Hepatocyte (in vitro differentiated cells): ENCODE results near the gene SESN3. TPM values are rescaled to one million over a fixed set of nuclear protein-coding genes. Genes with fewer than 3 reads are reported as not detected.
"Not testable (repeated sequence)": the region's sequence is repeated elsewhere in the genome, so short reads cannot be mapped to it uniquely, and the experiment has no call there.

ENCODE experiments used
- DNase-seq: peaks from one replicate; pipeline ENCODE4 v3.0.0-alpha.2; 2016; ENCODE audit warnings: low spot score
- H2AFZ ChIP-seq: fragments of 200-600 bp; sonication (generic); 2 replicates; pipeline ENCODE4 v1.6.0; 2016; ENCODE audit warnings: antibody characterized with exemption, mild to moderate bottlenecking
- H3K27ac ChIP-seq: fragments of 200-600 bp; sonication (generic); 2 replicates; pipeline ENCODE4 v1.5.1; 2016; ENCODE audit warnings: mild to moderate bottlenecking
- H3K27me3 ChIP-seq: fragments of 200-600 bp; sonication (generic); 2 replicates; pipeline ENCODE4 v1.6.1; 2016
- H3K36me3 ChIP-seq: fragments of 200-600 bp; sonication (generic); replicated peaks from 2 replicates; pipeline ENCODE4 v1.5.1; 2016; ENCODE audit warnings: low read depth; ENCODE audit not compliant: insufficient read depth
- H3K4me1 ChIP-seq: fragments of 200-600 bp; sonication (generic); 2 replicates; pipeline ENCODE4 v1.5.1; 2016; ENCODE audit warnings: mild to moderate bottlenecking, moderate library complexity; ENCODE audit not compliant: insufficient read depth
- H3K4me2 ChIP-seq: fragments of 200-600 bp; sonication (generic); 2 replicates; pipeline ENCODE4 v1.6.0; 2016
- H3K4me3 ChIP-seq: fragments of 200-600 bp; sonication (generic); 2 replicates; pipeline ENCODE4 v1.5.1; 2016; ENCODE audit warnings: mild to moderate bottlenecking
- H3K79me2 ChIP-seq: fragments of 200-600 bp; sonication (generic); 2 replicates; pipeline ENCODE4 v1.6.0; 2017; ENCODE audit warnings: mild to moderate bottlenecking
- H3K9me2 ChIP-seq: fragments of 200-600 bp; sonication (generic); replicated peaks from 2 replicates; pipeline ENCODE4 v1.6.0; 2017; ENCODE audit warnings: mild to moderate bottlenecking; ENCODE audit not compliant: insufficient read depth
- H3K9me3 ChIP-seq: fragments of 200-600 bp; sonication (generic); 2 replicates; pipeline ENCODE4 v1.5.1; 2016; ENCODE audit warnings: low read depth, mild to moderate bottlenecking
- H4K20me1 ChIP-seq: fragments of 200-600 bp; sonication (generic); 2 replicates; pipeline ENCODE4 v1.6.0; 2016; ENCODE audit warnings: mild to moderate bottlenecking; ENCODE audit not compliant: insufficient read depth, poor library complexity, severe bottlenecking
- EZH2 ChIP-seq: fragments of 200-600 bp; sonication (generic); IDR thresholded peaks from 2 replicates; pipeline ENCODE4 v1.6.1; 2016; ENCODE audit warnings: antibody characterized with exemption, mild to moderate bottlenecking, borderline replicate concordance
- EZH2phosphoT487 ChIP-seq: fragments of 200-600 bp; sonication (generic); IDR thresholded peaks from one replicate; pipeline ENCODE4 v1.6.1; 2018; ENCODE audit warnings: antibody characterized with exemption, mild to moderate bottlenecking, low read depth, moderate library complexity; ENCODE audit not compliant: unreplicated experiment, severe bottlenecking
- WGBS: methylation state at CpG from one replicate; pipeline ENCODE4 v1.1.6; 2016; ENCODE audit warnings: low lambda C conversion rate; ENCODE audit errors: missing lambda C conversion rate; 5-methylcytosine and 5-hydroxymethylcytosine counted together
- polyA plus RNA-seq: library from polyadenylated mRNA; unstranded; fragments of >200 nt; fragmentation: Nextera tagmentation; extraction: Ambion mirVana; gene quantifications from 2 replicates; pipeline ENCODE4 v1.2.1, GENCODE V29; 2016
- total RNA-seq: library from RNA; depleted of rRNA; stranded (reverse); fragments of >200 nt; gene quantifications from 2 replicates; pipeline ENCODE4 v1.2.3, GENCODE V29; 2014
- TF ChIP-seq, protein P1 (sequence below): fragments of 200-600 bp; sonication (generic); IDR thresholded peaks from 2 replicates; pipeline ENCODE4 v1.5.1; 2016; ENCODE audit warnings: antibody characterized with exemption, mild to moderate bottlenecking; ENCODE audit not compliant: poor library complexity

SESN3 gene
- total and polyA plus RNA-seq, 2 experiments from 2014 or later, result 8.1 to 107 TPM

DNA sequence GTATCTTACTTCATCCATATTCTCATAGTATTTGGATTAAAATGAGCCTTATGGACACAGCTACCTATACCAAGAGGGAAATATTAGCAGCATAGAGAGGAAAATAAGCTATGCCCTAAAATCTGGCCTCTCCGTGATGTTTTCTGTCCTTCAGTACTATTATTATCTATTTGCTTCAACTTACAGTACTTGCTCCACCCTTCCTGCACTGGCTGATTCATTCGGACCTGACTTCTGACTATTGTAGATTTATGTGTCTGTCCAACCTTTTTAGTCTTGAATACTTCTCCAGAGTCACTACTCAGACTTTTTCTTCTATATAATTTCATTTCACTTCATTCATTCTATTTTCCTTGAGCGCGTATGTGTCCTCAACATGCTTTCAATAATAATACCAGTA is 45.1 kb upstream of the SESN3 start:
- WGBS, result 91% methylated on average over 4 of the region's 4 CpGs
- H3K27ac ChIP-seq, result no peak overlapping the region
- peaks cover 4% of the 10 kb centered on the region for H3K4me1 ChIP-seq
- H3K36me3 ChIP-seq, result no peaks in the 10 kb centered on the region
- H3K9me3 ChIP-seq, result no peaks in the 10 kb centered on the region
- H3K79me2 ChIP-seq, result no peaks in the 10 kb centered on the region
- no peak overlapping the region for H2AFZ ChIP-seq
- no peaks in the 10 kb centered on the region for H3K9me2 ChIP-seq
- no peaks in the 10 kb centered on the region for H3K27me3 ChIP-seq
- H3K4me2 ChIP-seq, result no peak overlapping the region
- DNase-seq, result no peak
- no peaks in the 10 kb centered on the region for H4K20me1 ChIP-seq
- TF ChIP-seq EZH2, result no peak
- TF ChIP-seq, protein P1, sequence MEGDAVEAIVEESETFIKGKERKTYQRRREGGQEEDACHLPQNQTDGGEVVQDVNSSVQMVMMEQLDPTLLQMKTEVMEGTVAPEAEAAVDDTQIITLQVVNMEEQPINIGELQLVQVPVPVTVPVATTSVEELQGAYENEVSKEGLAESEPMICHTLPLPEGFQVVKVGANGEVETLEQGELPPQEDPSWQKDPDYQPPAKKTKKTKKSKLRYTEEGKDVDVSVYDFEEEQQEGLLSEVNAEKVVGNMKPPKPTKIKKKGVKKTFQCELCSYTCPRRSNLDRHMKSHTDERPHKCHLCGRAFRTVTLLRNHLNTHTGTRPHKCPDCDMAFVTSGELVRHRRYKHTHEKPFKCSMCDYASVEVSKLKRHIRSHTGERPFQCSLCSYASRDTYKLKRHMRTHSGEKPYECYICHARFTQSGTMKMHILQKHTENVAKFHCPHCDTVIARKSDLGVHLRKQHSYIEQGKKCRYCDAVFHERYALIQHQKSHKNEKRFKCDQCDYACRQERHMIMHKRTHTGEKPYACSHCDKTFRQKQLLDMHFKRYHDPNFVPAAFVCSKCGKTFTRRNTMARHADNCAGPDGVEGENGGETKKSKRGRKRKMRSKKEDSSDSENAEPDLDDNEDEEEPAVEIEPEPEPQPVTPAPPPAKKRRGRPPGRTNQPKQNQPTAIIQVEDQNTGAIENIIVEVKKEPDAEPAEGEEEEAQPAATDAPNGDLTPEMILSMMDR, result no peak
- no peak for TF ChIP-seq EZH2phosphoT487
- no peak overlapping the region for H3K4me3 ChIP-seq

DNA sequence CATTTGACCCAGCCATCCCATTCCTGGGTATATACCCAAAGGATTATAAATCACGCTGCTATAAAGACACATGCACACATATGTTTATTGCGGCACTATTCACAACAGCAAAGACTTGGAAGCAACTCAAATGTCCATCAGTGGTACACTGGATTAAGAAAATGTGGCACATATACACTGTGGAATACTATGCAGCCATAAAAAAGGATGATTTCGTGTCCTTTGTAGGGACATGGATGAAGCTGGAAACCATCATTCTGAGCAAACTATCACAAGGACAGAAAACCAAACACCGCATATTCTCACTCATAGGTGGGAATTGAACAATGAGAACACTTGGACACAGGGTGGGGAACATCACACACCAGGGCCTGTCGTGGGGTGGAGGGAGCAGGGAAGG is 42.6 kb upstream of the SESN3 start:
- H4K20me1 ChIP-seq, H3K9me2 ChIP-seq, H2AFZ ChIP-seq, H3K27ac ChIP-seq, H3K4me3 ChIP-seq, H3K4me2 ChIP-seq, H3K79me2 ChIP-seq, H3K27me3 ChIP-seq, H3K36me3 ChIP-seq, H3K4me1 ChIP-seq, H3K9me3 ChIP-seq, DNase-seq: not testable (repeated sequence)
- WGBS, result 79% methylated on average over 5 of the region's 5 CpGs

DNA sequence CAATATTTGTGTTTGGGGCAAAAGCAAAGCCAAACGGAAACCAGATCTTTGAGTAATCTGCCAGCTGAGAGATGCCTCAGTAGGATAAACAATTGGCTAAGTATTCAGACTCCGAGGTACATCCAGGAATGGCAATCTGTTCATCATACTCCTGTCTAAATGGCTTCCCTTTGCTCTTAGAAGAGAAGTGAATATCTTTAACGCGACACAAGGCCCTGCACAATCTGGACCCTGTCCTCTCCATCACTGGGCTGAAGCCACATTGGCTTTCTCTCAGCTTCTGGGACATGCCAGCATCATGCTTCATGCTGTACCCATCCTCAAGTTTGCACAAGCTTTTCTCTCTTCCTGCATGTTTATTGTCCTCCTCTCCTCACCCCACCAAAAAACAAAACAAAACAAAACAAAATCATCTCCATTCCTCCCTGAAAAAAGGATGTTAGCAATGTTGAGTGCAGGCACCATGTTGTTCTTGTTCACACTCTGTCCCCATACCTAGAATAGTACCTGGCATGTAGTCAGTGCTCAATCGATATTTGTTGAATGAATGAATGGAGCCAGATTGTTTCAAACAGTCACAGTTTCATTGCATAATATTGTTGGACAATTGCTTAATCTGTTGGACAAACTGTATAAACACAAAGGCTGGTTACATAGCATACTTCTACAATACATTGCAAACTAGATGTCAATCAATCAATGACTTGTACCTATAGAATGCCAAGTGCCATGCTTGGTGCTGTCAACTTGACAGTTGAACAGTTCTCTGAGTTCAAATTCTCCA is 38.2 kb upstream of the SESN3 start:
- no peak overlapping the region for H3K4me3 ChIP-seq
- no peak overlapping the region for H2AFZ ChIP-seq
- no peaks in the 10 kb centered on the region for H3K9me2 ChIP-seq
- no peaks in the 10 kb centered on the region for H3K4me1 ChIP-seq
- no peak for DNase-seq
- no peak overlapping the region for H3K4me2 ChIP-seq
- no peaks in the 10 kb centered on the region for H3K79me2 ChIP-seq
- 81% methylated on average over 5 of the region's 5 CpGs for WGBS
- H3K27me3 ChIP-seq, result no peaks in the 10 kb centered on the region
- H3K9me3 ChIP-seq, result no peaks in the 10 kb centered on the region
- TF ChIP-seq EZH2, result no peak
- TF ChIP-seq, protein P1, result no peak
- TF ChIP-seq EZH2phosphoT487, result no peak
- no peaks in the 10 kb centered on the region for H3K36me3 ChIP-seq
- H3K27ac ChIP-seq, result no peak overlapping the region
- H4K20me1 ChIP-seq, result no peaks in the 10 kb centered on the region

DNA sequence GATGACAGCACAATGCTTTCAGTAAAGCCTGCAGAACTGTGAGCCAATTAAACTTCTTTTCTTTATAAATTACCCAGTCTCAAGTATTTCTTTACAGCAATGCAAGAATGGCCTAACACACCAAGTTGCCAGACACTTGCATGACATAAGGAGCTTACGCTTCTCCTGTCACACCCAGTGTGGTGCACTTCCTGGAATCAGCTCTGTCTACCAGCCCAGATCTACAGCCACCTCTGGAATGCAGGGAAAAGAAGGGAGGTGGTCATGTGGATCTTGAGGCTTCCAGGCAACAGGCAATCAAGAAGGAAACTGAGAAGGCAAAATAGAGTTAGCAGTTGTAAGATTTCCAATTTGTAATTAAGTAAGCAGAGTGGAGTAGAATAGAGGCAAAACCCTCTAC is 37.4 kb upstream of the SESN3 start:
- WGBS, result 90% methylated on average over 1 of the region's 1 CpG
- no peak overlapping the region for H3K4me2 ChIP-seq

More for the DNA sequence above, 37.4 kb upstream of the SESN3 start:
- Histone ChIP-seq H3K27me3 (no peaks in the 10 kb centered on the region), H3K4me1 (no peaks in the 10 kb centered on the region), H4K20me1 (no peaks in the 10 kb centered on the region), H3K36me3 (no peaks in the 10 kb centered on the region), H3K4me3 (no peak overlapping the region), H2AFZ (no peak overlapping the region), H3K27ac (no peak overlapping the region), H3K9me3 (no peaks in the 10 kb centered on the region), H3K79me2 (no peaks in the 10 kb centered on the region), H3K9me2 (no peaks in the 10 kb centered on the region)
- TF ChIP-seq EZH2phosphoT487, result no peak
- TF ChIP-seq, protein P1, result no peak
- no peak for TF ChIP-seq EZH2
- no peak for DNase-seq
